GM19351 (cell line): ENCODE data around the gene CARD9.
A peak's percentile ranks its signal among the peaks of the same experiment; 100 is the strongest.
"Not testable (repeated sequence)": the region's sequence is repeated elsewhere in the genome, so short reads cannot be mapped to it uniquely, and the experiment has no call there.

Experiments used
- ATAC-seq: cut with Tn5 transposase; IDR thresholded peaks from one replicate; pipeline ENCODE4 v1.9.1; 2021; ENCODE audit warnings: mild to moderate bottlenecking, moderate library complexity; ENCODE audit not compliant: unreplicated experiment

Gene CARD9

DNA sequence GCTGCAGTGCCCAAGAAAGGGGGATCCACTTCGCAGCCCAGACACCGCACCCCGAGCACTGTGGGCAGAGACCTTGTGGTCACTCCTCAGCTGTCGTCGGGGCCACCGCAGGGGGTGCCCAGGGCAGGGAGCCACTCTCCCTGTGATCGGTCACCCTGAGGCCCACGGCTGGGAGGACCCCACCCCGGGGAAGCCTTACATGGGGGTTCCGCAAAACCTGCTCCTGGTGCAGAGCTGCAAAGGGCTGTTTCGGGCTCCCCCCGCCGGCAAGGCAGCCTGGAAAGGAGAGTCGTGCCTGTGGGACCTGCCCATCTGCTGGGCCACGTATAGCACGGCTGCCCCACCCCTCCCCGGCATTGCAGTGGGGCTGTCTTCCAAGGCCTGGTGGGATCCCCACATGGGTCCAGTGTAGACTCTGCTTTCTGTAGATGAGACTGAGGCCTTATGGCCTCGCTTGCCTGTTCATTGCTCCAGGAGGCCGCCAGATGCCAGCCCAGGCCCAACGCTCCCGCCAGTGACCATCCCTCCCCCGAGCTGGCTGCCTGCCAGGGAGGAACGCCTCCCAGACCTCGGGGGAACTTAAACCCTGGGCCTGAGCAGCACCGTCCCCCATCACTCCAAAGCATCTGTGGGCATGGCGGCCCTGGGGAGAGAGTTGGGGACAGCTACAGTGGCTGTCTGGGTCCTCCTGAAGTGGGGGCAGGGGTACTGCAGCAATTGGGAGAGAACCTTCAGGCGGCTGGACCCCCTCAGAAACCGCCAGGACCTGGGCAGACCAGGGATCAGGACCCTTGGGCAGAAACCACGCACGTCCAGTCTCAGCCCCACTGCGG is 8.3 kb downstream of the CARD9 start:
- no peak for ATAC-seq

DNA sequence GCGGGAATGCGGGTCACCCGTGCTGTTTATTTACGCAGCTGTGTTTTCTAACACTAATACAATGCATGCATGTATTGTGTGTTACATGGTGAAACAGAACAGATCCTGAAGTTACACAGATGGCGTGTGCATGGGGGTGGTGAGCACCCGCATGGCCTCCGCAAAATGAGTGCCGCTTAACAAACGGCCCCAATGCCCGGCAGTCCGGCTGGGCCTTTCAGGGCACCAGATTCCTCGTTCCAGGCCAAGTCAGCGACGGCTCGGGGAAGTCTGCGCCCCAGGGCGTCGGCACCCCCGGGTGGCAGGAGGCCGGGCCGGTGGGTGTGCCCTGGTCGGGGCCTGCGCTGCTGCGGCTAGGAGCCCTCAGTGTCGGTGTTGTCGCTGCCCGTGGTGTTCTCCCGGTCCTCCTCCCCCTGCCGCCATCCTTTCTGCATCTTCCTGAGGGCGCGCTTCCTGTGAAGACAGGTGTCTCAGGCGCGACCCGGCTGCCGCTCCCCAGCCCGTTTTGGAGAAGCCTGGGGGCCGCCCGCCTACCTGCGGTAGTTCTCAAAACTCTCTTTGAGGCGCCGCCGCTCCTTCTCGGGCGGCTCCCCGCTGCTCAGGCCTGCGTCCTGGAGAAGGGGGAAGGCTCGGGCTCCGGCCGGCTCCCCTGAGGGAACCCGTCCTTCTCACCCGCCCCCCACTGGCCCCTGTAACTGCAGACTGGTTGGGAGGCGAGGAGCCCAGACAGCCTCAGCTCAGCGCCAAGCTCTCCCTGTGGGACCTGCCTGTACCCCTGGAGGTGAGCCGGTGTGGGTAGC is 9.3 kb downstream of the CARD9 start:
- no peak for ATAC-seq

DNA sequence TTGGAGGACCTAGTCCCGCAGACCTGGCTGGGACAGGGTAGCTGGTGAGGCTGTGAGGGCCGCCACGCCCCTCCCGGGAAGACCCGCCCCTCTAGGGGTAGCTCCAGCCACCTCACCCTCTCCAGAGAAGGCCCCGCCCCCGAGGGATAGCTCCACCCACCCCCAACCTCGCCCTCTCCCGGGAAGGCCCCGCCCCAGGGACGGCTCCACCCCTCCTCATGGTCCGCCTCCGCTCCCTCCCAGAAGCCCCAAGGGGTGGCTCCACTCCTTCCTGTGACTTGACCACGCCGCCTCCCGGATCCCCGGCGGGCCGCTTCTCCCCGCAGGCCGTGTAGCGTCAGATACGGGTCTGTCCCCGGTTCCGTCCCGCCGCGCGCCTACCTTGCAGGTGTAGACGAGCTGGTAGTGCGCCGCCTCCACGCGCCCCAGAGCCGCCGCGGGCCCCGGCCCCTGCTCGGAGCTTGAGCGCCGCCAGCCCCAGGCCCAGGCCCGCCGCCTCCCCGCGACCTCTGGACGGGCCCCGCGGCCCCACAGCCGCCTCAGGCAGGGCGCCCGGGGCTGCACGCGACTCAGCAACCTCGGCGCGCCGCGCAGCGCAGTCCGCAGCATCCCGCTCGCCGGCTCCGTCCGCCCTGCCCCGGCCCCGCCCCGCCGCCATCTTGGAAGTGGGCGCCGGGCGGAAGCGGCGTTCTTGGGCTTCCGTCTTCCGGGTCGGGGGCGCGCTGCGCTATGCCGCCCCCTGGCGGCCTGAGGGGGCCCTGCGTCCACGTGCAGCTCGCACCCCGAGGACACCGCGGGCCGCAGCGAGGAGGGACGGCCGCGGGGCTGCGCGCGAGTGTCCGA is 10.1 kb downstream of the CARD9 start, which contains the start of gene DNLZ:
DNLZ (minus strand) TSS at position 639 of the 843 bp plus-strand sequence; CDS start at position 609, 30 bp downstream.
- ATAC-seq = peak; percentile 79

DNA sequence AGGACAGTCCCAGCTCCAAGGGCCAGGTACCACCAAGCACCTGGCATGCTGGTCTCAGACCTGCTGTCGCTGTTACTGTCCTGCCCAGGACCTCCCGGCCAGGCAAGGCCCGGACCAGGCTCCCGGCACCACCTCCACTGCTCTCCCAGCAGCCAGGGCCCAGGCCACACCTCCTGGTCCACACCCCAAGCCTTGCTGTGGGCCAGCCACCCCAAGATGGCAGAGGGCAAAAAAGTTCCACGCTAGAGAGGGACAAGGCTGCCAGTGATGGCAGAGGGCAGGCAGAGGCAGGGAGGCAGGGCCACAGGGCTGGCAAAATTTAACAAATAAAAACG is 11.1 kb downstream of the CARD9 start:
- no peak for ATAC-seq

DNA sequence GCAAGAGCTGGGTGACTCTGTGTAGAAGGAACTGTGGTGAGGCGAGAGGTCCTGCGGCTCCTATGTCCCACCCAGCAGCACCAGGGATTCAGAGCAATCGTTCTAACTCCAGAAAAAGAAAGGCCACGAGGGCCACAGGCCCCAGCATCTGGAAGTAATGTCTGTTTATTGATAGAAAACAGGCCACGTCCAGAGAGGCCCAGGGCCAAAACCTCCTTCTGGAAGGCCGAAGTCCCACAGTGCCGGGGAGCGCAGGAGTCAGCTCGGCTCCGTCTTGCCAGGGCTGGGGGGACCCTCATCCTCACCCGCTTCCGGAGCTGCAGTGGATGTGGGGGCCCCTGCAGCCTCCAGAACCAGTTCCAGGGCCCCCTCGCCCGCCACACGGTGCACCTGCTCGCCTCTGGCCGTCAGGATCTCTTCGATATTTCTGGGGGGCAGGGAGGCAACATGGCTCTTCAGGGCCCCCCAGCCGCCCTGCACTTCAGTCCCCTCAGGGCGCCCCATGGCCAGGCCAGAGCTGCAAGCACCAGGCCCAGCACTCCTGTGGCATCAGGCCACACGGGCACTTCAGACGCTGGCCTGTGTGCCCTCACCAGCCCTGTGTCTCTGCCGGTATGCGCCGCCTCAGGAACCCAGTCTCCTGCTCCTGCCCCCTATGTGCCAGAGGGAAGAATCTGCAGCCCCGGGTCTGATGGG is 11.6 kb downstream of the CARD9 start:
- ATAC-seq = no peak

DNA sequence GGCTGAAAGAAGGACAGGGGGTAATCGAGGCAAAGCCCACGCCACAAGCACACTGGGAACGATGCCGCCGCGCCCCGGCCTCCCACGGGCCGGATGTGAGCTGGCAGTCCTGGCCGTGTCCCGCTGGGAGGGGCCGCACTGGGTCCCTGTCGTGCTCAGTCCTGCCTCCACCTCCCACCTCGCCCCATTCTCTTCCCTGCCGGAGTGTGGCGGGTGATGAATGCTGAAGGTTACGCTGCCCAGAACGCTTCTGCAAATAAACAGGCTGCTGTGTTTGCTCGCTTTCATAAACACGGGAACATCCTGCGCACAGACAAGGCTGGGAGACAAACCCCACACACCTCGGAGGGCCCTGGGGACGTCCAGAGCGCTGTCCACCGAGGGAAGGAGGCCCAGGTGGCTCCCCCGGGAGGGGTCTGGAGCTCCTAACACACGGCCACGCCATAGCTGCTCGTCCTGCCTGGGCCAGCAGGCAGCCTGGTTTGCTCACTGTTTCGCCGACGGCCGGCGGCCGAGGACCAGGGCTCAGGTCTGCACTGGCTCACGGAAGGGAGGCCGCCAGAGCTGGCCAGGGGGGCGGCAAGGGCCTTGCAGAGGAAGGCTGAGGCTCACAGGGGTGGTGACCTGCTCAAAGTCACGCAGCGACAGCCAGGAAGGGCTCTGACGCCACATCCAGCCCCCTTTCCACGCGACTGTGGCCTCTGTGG is 12.3 kb downstream of the CARD9 start:
- ATAC-seq = no peak

DNA sequence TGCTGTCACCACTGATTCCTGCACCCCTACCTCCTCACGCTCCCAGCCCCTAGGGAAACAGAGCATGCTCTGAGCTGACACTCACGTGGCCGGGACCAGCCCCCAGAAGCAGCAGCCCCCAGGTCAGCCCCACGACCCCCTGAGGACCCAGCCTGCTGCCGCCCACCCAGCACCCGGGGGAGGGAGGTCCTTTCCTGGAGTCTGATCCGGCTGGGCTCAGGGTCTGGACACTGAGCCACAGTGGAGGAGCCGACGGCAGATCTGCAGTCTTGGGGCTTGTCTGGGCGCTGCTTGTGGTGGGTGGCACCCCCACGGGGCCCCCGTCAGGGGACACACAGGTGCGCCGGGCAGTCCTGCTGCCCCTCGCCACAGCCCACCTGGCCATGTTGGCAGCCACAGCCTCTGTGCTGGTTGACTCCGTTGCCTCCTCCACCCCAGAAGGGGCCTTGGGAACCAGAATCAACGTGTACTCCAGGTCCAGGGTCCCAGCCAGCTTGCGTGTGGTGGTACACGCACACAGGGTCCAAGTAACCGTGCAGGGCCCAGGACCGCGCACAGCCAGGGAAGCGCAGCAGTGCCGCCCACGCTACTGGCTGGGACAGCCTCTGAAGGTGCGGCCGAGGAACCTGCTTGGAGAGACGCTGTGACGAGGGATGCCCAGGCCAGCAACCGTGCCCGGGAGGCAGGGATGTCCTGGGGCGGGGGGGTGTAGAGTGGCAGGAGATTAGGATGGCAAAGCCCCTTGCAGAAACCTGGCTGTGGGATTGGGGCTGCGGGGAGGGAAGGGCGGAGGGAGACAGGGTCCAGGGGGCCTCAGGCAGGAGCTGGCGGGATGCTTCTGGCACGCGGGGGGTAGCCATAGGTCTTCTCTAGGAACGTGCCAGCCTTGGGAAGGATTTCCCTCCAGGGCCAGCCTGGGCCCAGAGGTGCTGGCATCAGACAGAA is 13.4 kb downstream of the CARD9 start:
- ATAC-seq = no peak

DNA sequence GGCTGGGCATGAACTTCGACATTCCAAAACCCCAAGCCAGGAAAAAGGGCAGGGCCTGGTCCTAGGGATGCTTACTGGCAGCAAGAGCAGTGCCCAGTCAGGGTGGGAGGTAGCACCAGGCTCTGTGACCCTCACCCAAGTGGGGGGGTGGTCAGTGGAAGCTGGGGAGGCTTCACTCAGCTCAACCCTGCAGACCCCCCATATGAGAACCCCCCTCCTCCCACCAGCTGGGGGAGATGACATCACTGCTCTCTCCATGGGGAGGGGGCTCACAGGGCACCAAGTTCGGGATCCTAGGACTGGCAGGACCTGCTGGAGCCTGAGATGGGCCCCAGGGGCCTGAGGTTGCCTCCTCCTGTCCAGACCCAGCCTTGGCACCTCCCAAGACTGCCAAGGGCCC is 14.6 kb downstream of the CARD9 start:
- ATAC-seq = no peak

DNA sequence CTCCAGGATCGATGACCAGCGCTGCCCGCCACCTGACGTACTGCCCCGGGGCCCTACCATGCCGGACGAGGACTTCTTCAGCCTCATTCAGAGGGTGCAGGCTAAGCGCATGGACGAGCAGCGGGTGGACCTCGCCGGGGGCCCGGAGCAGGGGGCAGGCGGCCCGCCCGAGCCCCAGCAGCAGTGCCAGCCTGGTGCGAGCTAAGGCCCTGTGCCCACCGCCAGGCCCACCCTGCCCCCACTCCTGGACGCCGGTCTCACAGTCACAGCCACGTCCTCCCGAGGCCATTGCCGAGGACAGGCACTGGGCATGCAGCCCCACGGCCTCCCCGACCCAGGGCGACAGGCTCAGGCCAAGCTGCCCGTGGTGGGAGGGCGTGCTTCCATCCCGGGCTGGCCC is 15.5 kb downstream of the CARD9 start:
- no peak for ATAC-seq

DNA sequence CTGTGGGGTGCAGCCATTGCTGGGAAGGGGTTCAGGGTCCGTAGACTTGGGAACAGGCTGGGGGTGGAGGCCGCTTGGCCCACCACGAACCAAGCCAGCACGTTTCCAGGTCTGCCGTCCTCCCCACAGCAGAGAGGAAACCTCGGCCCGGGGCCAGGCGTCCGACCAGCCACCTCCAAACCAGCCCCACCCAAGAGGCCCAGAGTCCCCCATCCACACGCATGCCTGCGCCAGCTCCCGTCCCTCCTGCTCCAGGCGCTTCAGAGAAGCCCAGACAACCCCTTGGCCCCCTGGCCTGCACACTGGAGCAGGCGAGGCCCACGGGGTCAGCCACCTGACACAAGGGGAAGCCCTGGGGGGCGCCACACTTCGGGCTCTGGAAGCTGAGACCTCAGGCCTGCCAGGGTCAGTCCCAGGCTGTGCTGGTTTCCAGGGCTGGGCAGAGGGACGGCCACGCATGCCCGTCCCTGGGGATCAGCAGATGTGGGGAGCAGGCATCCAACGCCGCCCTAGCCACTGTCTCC is 16.2 kb downstream of the CARD9 start:
- no peak for ATAC-seq

DNA sequence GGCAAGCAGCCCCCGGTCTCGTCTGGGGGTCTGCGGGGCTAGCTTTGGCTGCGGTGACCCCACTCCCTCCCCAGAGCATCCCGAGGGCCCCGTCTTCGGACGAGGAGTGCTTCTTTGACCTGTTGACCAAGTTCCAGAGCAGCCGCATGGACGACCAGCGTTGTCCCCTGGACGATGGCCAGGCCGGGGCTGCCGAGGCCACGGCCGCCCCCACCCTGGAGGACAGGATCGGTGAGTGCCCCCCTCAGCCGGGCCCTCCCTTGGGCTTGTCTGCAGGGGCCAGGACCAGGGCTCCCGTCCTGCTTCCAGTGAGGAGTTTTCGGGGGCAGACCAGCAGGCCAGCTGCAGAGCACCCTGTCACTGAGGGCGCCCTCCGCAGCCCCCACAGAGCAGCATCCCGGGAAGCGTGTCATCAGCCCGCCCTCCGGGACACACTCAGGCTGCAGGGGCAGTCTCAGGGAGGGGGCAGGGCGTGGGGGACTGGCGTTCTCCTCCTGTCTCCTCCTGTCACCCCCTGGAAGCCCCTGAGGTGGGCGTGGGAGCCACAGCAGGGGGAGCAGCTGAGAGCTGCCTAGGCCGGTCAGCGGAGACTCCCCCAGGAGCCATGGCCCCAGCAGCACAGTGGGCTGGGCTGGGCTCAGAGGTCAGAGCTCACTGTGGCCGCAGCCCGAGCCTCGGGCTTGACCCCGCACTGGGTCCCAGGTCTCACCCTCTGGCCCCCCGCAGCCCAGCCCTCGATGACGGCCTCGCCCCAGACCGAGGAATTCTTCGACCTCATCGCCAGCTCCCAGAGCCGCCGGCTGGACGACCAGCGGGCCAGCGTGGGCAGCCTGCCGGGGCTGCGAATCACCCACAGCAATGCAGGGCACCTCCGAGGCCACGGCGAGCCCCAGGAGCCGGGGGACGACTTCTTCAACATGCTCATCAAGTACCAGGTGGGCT is 17.6 kb downstream of the CARD9 start:
- ATAC-seq = no peak

DNA sequence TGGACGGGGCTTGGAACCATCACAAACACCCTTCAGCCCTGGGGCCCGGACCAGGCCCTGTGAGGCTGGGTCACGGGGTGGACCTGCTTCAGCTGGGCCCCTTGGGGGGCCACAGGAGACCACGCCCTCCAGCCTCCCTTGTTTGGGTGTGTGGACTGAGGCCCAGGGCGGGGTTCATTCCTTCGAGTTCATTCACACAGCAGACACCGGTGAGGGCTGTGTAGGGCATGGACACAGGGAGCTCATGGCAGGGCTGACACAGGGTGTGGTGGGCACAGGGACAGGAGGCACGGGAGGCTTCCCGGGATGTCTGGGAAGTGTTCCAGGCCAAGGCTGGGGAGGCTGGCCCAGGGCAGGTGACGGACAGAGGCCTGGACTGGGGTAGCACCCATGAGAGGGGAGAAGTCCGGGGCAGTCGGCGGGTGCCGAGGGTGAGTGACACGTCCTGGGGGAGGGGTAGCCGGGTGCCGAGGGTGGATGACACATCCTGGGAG is 18.8 kb downstream of the CARD9 start:
- no peak for ATAC-seq

DNA sequence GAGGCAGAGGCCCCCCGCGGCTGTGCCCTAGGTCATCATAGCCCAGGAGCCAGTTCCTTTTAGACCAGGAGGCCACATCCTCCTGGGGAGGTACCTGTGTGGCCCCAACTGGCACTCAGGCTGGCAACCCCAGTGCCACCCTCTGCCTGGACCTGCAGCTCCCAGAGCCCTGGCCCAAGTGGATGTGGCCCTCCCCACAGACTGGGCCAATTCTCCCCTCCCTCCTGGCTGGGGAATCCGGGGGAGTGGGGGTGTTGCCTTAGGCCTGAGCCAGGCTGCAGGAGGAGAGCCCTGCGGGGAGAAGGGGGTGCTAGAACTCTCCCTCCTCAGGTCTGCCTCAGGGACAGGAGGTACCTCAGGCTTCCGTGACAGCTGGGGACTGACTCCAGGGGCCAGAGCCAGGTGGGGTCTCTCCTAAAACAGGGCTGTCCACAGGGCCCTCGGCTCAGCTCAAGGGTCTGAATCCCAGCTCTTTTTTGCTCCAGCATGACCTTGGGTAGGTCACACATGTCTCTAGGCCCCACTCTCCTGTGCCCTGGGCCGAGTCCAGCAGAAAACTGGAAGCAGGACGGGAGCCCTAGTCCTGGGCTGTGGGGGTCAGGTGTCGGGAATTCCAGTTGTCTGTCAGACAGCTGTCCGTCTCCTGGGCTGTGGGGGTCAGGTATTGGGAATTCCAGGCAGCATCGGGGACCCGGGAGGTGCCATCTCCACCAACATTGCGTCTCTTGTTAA is 19.5 kb downstream of the CARD9 start:
- no peak for ATAC-seq

DNA sequence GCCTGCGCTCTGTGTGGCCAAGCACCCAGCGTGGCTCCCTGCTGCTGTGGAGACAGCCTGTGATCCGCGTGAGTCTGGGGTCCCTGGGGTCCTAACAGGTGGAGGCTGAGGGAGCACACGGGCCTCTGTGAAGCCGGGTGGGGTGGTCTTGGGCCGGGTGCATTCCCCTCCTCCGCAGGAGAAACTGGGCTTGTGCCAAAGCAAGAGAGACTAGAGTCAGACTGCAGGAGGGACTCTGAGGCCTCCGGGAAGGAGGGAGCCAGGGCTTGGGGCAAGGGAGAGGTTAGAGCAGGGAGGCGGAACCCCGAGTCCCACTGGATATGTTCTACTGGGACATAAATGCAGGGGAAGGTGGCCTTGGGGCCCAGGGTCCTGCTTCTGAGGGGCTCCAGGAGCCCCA is 20.4 kb downstream of the CARD9 start:
- no peak for ATAC-seq

DNA sequence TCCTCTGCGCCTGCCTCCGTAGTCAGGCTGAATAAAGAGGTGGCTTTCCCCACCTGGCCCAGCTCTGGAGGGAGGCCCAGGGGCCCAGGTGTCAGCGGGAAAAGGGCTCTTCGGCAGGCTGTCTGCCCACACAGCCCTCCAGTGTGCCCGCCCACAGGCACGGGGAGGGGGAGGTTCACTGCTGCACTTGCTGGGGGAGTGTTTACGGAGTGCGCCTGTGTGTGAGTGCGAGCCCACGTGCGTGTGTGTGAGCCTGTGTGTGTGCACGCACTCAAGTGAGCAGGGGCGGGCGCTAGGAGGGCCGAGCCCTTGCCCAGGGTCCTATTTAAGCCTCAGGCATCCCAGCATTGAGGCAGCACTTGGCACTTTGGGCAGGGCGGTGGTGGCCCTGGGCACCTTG is 20.8 kb downstream of the CARD9 start:
- no peak for ATAC-seq

DNA sequence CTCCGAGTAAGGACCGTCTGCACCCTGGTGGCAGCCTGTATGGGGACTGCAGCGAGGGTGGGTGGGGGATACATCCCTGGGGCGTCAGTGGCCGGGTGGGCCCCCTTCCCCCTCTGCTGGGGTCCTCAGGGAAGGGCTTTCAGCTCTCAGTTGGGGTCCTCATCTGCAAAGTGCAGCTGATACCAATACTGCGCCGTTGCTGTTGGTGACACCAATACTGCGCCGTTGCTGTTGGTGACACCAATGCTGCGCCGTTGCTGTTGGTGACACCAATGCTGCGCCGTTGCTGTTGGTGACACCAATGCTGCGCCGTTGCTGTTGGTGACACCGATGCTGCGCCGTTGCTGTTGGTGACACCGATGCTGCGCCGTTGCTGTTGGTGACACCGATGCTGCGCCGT is 21.6 kb downstream of the CARD9 start:
- ATAC-seq = not testable (repeated sequence)
